ENCODE data around the gene ANO2. TPM values are rescaled to one million over a fixed set of nuclear protein-coding genes. Genes with fewer than 3 reads are reported as not detected.

The ANO2 gene
- total RNA-seq, 4 donors from 2014 or later = 1.4 to 3.3 (median 2.7) TPM; not detected in 1

GRCh38 chr12:5577741-5578140 is 367.3 kb downstream of the ANO2 start:
- intact Hi-C loops (cut with DNase I; ENCODE audit: low total_unique reads) = no loop called here
- H3K27ac ChIP-seq = peak overlapping the region in 3 of 4 donors; percentile 19 to 38 (median 33)
- in situ Hi-C loops (cut with MboI; ENCODE audit: low pct_ligation_motif_present in 1 of 4, low pct_unique_long_range_greater_than_20kb in 1 of 4, low sequenced_read_pairs in 3 of 4) = no loop called here

GRCh38 chr12:5577211-5577612 is 367.8 kb downstream of the ANO2 start:
- in situ Hi-C loops (cut with MboI; ENCODE audit: low pct_ligation_motif_present in 1 of 4, low pct_unique_long_range_greater_than_20kb in 1 of 4, low sequenced_read_pairs in 3 of 4) (no loop called here), intact Hi-C loops (cut with DNase I; ENCODE audit: low total_unique reads) (no loop called here)
- Histone ChIP-seq H3K4me3 (no peak overlapping the region), H3K9me3 (no peaks in the 10 kb centered on the region), H3K36me3 (no peaks in the 10 kb centered on the region), H3K4me1 (peaks cover 0 to 31% (median 16%) of the 10 kb centered on the region in 4 donors), H3K27me3 (no peaks in the 10 kb centered on the region), H3K27ac (peak overlapping the region in 3 of 4 donors; percentile 19 to 38 (median 33))
- 57 to 64% methylated on average over 1 to 3 of the region's 3 CpGs for WGBS, 2 donors (ENCODE audit: low coverage in 1 of 2)
- TF ChIP-seq POLR2AphosphoS5 (IDR thresholded peaks at IDR 0.05) = no peak
- TF ChIP-seq POLR2A (IDR thresholded peaks at IDR 0.05) = no peak
- TF ChIP-seq EP300 (IDR thresholded peaks at IDR 0.05; ENCODE audit: low read depth) = no peak
- peak; percentile 27 for DNase-seq

More at GRCh38 chr12:5577741-5578140, 367.3 kb downstream of the ANO2 start:
- no peak for TF ChIP-seq POLR2A (IDR thresholded peaks at IDR 0.05)
- no peak for TF ChIP-seq CTCF (IDR thresholded peaks at IDR 0.05)
- TF ChIP-seq POLR2AphosphoS5 (IDR thresholded peaks at IDR 0.05) = no peak
- no peak for TF ChIP-seq EP300 (IDR thresholded peaks at IDR 0.05; ENCODE audit: low read depth)
- Histone ChIP-seq H3K9me3 (no peaks in the 10 kb centered on the region), H3K4me1 (peaks cover 0 to 31% (median 16%) of the 10 kb centered on the region in 4 donors), H3K36me3 (no peaks in the 10 kb centered on the region), H3K27me3 (no peaks in the 10 kb centered on the region), H3K4me3 (no peak overlapping the region)
- DNase-seq = no peak
- 33 to 65% methylated on average over 2 to 8 of the region's 8 CpGs for WGBS, 2 donors (ENCODE audit: low coverage in 1 of 2)

GRCh38 chr12:5575987-5576386 is 369.1 kb downstream of the ANO2 start:
- WGBS, 2 donors (ENCODE audit: low coverage in 1 of 2) = 95 to 100% methylated on average over 3 of the region's 3 CpGs
- Histone ChIP-seq H3K4me3 (no peak overlapping the region), H3K36me3 (no peaks in the 10 kb centered on the region), H3K27ac (no peak overlapping the region), H3K27me3 (no peaks in the 10 kb centered on the region), H3K4me1 (peaks cover 0 to 31% (median 16%) of the 10 kb centered on the region in 4 donors), H3K9me3 (no peaks in the 10 kb centered on the region)
- TF ChIP-seq POLR2AphosphoS5 (IDR thresholded peaks at IDR 0.05) (no peak), CTCF (IDR thresholded peaks at IDR 0.05) (no peak), EP300 (IDR thresholded peaks at IDR 0.05; ENCODE audit: low read depth) (no peak), POLR2A (IDR thresholded peaks at IDR 0.05) (no peak)
- in situ Hi-C loops (cut with MboI; ENCODE audit: low pct_ligation_motif_present in 1 of 4, low pct_unique_long_range_greater_than_20kb in 1 of 4, low sequenced_read_pairs in 3 of 4) (no loop called here), intact Hi-C loops (cut with DNase I; ENCODE audit: low total_unique reads) (no loop called here)
- DNase-seq = no peak

GRCh38 chr12:5575232-5575631 is 369.8 kb downstream of the ANO2 start:
- intact Hi-C loops (cut with DNase I; ENCODE audit: low total_unique reads) = no loop called here
- no peak for DNase-seq
- Histone ChIP-seq H3K36me3 (no peaks in the 10 kb centered on the region), H3K27me3 (no peaks in the 10 kb centered on the region), H3K4me1 (peaks cover 0 to 31% (median 16%) of the 10 kb centered on the region in 4 donors), H3K4me3 (no peak overlapping the region), H3K9me3 (no peaks in the 10 kb centered on the region), H3K27ac (no peak overlapping the region)
- in situ Hi-C loops (cut with MboI; ENCODE audit: low pct_ligation_motif_present in 1 of 4, low pct_unique_long_range_greater_than_20kb in 1 of 4, low sequenced_read_pairs in 3 of 4) = no loop called here
- 53 to 72% methylated on average over 4 to 5 of the region's 5 CpGs for WGBS, 2 donors (ENCODE audit: low coverage in 1 of 2)
- TF ChIP-seq EP300 (IDR thresholded peaks at IDR 0.05; ENCODE audit: low read depth) = no peak
- no peak for TF ChIP-seq POLR2AphosphoS5 (IDR thresholded peaks at IDR 0.05)

- no peak overlapping the region for H3K4me3 ChIP-seq
- peaks cover 0 to 23% (median 16%) of the 10 kb centered on the region in 4 donors for H3K4me1 ChIP-seq
- DNase-seq = no peak
- no peak overlapping the region for H3K27ac ChIP-seq
- intact Hi-C loops (cut with DNase I; ENCODE audit: low total_unique reads) = no loop called here
- in situ Hi-C loops (cut with MboI; ENCODE audit: low pct_ligation_motif_present in 1 of 4, low pct_unique_long_range_greater_than_20kb in 1 of 4, low sequenced_read_pairs in 3 of 4) = loop anchor here in 1 of 4 donors (25.0 kb wide), 1 partner anchor 111 kb away; no protein-coding TSS in a partner anchor
- no peaks in the 10 kb centered on the region for H3K36me3 ChIP-seq
- TF ChIP-seq POLR2AphosphoS5 (IDR thresholded peaks at IDR 0.05) (no peak), CTCF (IDR thresholded peaks at IDR 0.05) (no peak), POLR2A (IDR thresholded peaks at IDR 0.05) (no peak), EP300 (IDR thresholded peaks at IDR 0.05; ENCODE audit: low read depth) (no peak)
- WGBS, 2 donors (ENCODE audit: low coverage in 1 of 2) = 88 to 100% methylated on average over 2 to 5 of the region's 5 CpGs
- no peaks in the 10 kb centered on the region for H3K9me3 ChIP-seq
- H3K27me3 ChIP-seq = no peaks in the 10 kb centered on the region
Observed at GRCh38 chr12:5573390-5573789, 371.7 kb downstream of the ANO2 start.

All from transverse colon (tissue), 4 donors.